ENCODE data around the gene SHPK. TPM values are rescaled to one million over a fixed set of nuclear protein-coding genes. Genes with fewer than 3 reads are reported as not detected.
"Not testable (repeated sequence)": the region's sequence is repeated elsewhere in the genome, so short reads cannot be mapped to it uniquely, and the experiment has no call there.

Gene SHPK
- total RNA-seq, 2 donors from 2014 or later: 3.3 to 4.2 TPM

DNA sequence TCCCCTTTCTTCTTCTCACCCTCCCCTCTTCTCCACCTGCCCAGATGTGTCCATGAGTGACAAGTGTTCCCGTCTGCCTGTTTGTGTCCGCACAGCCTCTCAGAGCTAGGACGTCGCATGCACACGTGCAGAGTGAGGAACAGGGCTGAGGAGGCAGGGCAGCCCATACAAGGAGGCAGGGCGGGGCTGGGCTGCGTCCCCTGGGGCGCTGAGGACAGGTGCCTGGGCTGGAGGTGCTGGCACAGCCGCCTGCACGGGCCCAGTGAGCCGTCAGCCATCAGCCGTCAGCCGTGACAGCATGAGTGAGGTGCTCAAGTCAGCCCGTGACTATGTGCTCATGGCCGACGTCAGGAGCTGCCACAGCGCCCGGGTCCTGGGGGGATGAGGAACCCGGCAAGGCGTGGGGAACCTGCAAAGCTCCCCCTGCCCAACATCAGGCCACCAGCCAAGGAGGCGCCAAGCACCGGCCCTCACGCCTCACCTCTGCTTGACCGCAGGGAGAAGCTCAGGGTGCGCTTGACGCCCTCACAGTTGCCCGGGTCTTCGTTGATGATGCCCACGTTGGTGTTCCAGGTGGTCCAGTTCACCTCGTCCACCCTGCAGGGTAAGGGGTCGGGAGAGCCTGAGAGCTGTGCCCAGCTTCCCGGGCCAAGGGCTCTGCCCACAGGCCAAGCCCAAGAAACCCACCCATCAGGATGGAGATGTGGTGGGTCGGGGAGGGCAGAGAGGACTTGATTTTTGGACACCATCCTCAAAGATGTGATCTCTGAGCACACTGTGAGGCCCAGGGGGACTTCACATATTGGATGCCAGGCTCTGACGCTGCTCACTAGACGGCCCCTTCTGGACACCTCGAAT is 64.8 kb downstream of the SHPK start:
- H3K4me1 ChIP-seq: no peaks in the 10 kb centered on the region
- no peak overlapping the region for H3K27ac ChIP-seq
- TF ChIP-seq CTCF (IDR thresholded peaks at IDR 0.05): no peak
- no peak for DNase-seq (ENCODE audit: low spot score)
- no peaks in the 10 kb centered on the region for H3K9me3 ChIP-seq
- H3K4me3 ChIP-seq: no peak overlapping the region
- peaks cover 19% of the 10 kb centered on the region for H3K36me3 ChIP-seq
- no peaks in the 10 kb centered on the region for H3K27me3 ChIP-seq

DNA sequence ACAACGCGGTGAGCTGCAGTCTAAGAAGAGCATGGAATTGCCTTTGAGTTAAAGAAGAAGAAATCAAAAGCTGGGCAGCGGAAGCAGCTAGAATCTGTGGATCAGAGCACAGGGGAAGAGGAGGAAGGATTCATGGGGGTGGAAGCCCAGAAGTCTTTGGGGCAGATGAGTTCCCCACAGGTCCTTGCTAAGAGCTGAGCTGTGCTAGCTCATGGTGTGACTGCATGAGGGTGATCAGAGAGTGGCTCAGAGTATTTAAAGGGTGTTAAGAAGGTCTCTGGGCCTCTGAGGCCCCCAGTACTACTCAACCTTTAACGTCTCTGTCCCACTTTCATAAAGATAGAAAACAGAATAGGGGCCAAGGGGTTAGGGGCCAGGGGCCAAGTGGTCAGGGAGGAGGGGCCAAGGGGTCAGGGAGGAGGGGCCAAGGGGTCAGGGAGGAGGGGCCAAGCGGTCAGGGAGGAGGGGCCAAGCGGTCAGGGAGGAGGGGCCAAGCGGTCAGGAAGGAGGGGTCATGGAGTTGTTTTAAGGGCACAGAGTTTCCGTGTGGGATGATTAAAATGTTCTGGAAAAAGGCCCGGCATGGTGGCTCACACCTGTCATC is 66.4 kb downstream of the SHPK start:
- Histone ChIP-seq H3K4me3 (no peak overlapping the region), H3K27me3 (no peaks in the 10 kb centered on the region), H3K4me1 (no peaks in the 10 kb centered on the region), H3K36me3 (peaks cover 19% of the 10 kb centered on the region), H3K27ac (no peak overlapping the region), H3K9me3 (no peaks in the 10 kb centered on the region)
- DNase-seq (ENCODE audit: low spot score): no peak
- no peak for TF ChIP-seq CTCF (IDR thresholded peaks at IDR 0.05)

GRCh38 chr17:3566551-3566950 is 69.5 kb downstream of the SHPK start:
- no peaks in the 10 kb centered on the region for H3K9me3 ChIP-seq
- no peak for DNase-seq (ENCODE audit: low spot score)

DNA sequence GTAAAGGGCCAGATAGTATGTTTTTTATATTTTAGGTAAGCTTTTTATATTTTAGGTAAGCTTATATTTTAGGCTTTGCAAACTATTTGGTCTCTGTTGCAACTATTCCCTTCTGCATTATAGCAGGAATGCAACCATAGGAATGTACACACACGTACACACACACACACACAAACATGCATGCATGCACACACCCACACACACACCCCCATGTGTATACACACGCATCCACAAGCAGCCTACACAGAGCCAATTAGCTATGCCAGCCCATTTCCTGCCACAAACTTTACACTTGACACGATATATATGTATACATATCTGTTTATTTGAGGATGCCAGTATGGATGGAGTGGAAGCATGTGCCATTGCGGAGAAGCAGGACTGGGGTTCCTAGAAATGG is 70.9 kb downstream of the SHPK start:
- Histone ChIP-seq H3K27me3 (no peaks in the 10 kb centered on the region), H3K9me3 (no peaks in the 10 kb centered on the region), H3K36me3 (no peaks in the 10 kb centered on the region), H3K4me3 (no peak overlapping the region), H3K27ac (no peak overlapping the region), H3K4me1 (peaks cover 0 to 8% of the 10 kb centered on the region in 2 donors)
- TF ChIP-seq CTCF (IDR thresholded peaks at IDR 0.05): no peak
- no peak for DNase-seq (ENCODE audit: low spot score)

More at GRCh38 chr17:3566551-3566950, 69.5 kb downstream of the SHPK start:
- H3K36me3 ChIP-seq: peaks cover 12% of the 10 kb centered on the region
- H3K27me3 ChIP-seq: no peaks in the 10 kb centered on the region
- H3K27ac ChIP-seq: no peak overlapping the region
- peaks cover 0 to 8% of the 10 kb centered on the region in 2 donors for H3K4me1 ChIP-seq
- H3K4me3 ChIP-seq: no peak overlapping the region
- no peak for TF ChIP-seq CTCF (IDR thresholded peaks at IDR 0.05)

DNA sequence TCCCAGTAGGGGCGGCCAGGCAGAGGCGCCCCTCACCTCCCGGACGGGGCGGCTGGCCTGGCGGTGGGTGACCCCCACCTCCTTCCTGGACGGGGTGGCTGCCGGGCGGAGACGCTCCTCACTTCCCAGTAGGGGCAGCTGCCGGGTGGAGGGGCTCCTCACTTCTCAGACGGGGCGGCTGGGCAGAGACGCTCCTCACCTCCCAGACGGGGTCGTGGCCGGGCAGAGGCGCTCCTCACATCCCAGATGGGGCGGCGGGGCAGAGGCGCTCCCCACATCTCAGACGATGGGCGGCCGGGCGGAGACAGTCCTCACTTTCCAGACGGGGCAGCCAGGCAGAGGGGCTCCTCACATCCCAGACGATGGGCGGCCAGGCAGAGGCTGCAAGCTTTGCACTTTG is 71.8 kb downstream of the SHPK start:
- not testable (repeated sequence) for DNase-seq (ENCODE audit: low spot score); H3K36me3 ChIP-seq; H3K4me3 ChIP-seq; H3K9me3 ChIP-seq; H3K27me3 ChIP-seq; H3K4me1 ChIP-seq; H3K27ac ChIP-seq

GRCh38 chr17:3559270-3559645 is 76.8 kb downstream of the SHPK start:
- no peak for DNase-seq (ENCODE audit: low spot score)
- no peaks in the 10 kb centered on the region for H3K27me3 ChIP-seq
- H3K4me1 ChIP-seq: peaks cover 0 to 8% of the 10 kb centered on the region in 2 donors
- H3K27ac ChIP-seq: no peak overlapping the region
- no peak overlapping the region for H3K4me3 ChIP-seq
- no peaks in the 10 kb centered on the region for H3K9me3 ChIP-seq
- no peak for TF ChIP-seq CTCF (IDR thresholded peaks at IDR 0.05)
- H3K36me3 ChIP-seq: no peaks in the 10 kb centered on the region

All from right atrium auricular region (tissue), 2 donors.